HG02970 (cell line): ENCODE measurements around the gene ELL.
"Not testable (repeated sequence)": the region's sequence is repeated elsewhere in the genome, so short reads cannot be mapped to it uniquely, and the experiment has no call there.

Experiments used
- ATAC-seq: cut with Tn5 transposase; IDR thresholded peaks from one replicate; pipeline ENCODE4 v1.9.1; 2021; ENCODE audit warnings: mild to moderate bottlenecking, moderate library complexity, moderate number of reproducible peaks; ENCODE audit not compliant: unreplicated experiment, low FRiP score

The ELL gene

GRCh38 chr19:18532168-18532890 lies 10.5 kb upstream of the ELL start:
- no peak for ATAC-seq

- ATAC-seq, result no peak
Measured at GRCh38 chr19:18531485-18531884, 9.6 kb upstream of the ELL start.

GRCh38 chr19:18529782-18530181 lies 7.9 kb upstream of the ELL start:
- ATAC-seq, result no peak

- no peak for ATAC-seq
Measured at GRCh38 chr19:18526316-18526715, 4.4 kb upstream of the ELL start.

GRCh38 chr19:18523841-18524240 lies 2.0 kb upstream of the ELL start:
- ATAC-seq, result no peak

GRCh38 chr19:18522862-18523440 lies 1.1 kb upstream of the ELL start:
- not testable (repeated sequence) for ATAC-seq

GRCh38 chr19:18522124-18522861 lies 423 bp upstream of the ELL start:
- ATAC-seq, result peak; percentile 89

GRCh38 chr19:18520848-18521691 lies 800 bp downstream of the ELL start:
- no peak for ATAC-seq

GRCh38 chr19:18519962-18520847 lies 1.7 kb downstream of the ELL start:
- ATAC-seq, result no peak

GRCh38 chr19:18518639-18519038 lies 3.2 kb downstream of the ELL start:
- no peak for ATAC-seq

GRCh38 chr19:18517606-18518005 lies 4.3 kb downstream of the ELL start:
- ATAC-seq, result no peak

GRCh38 chr19:18515959-18516358 lies 5.9 kb downstream of the ELL start:
- no peak for ATAC-seq

GRCh38 chr19:18514800-18515682 lies 6.8 kb downstream of the ELL start:
- ATAC-seq, result no peak

- ATAC-seq, result no peak
Measured at GRCh38 chr19:18513868-18514267, 8.0 kb downstream of the ELL start.

- ATAC-seq, result no peak
Measured at GRCh38 chr19:18510216-18510615, 11.7 kb downstream of the ELL start.

- no peak for ATAC-seq
Measured at GRCh38 chr19:18508585-18508984, 13.3 kb downstream of the ELL start.

GRCh38 chr19:18507727-18508440 lies 14.0 kb downstream of the ELL start:
- ATAC-seq, result no peak

- ATAC-seq, result no peak
Measured at GRCh38 chr19:18507021-18507726, 14.7 kb downstream of the ELL start.
